ENCODE data around the gene NFIB. TPM values are rescaled to one million over a fixed set of nuclear protein-coding genes. Genes with fewer than 3 reads are reported as not detected.

Gene NFIB
- total RNA-seq, 1 donor from 2014 or later: 99.9 TPM

DNA sequence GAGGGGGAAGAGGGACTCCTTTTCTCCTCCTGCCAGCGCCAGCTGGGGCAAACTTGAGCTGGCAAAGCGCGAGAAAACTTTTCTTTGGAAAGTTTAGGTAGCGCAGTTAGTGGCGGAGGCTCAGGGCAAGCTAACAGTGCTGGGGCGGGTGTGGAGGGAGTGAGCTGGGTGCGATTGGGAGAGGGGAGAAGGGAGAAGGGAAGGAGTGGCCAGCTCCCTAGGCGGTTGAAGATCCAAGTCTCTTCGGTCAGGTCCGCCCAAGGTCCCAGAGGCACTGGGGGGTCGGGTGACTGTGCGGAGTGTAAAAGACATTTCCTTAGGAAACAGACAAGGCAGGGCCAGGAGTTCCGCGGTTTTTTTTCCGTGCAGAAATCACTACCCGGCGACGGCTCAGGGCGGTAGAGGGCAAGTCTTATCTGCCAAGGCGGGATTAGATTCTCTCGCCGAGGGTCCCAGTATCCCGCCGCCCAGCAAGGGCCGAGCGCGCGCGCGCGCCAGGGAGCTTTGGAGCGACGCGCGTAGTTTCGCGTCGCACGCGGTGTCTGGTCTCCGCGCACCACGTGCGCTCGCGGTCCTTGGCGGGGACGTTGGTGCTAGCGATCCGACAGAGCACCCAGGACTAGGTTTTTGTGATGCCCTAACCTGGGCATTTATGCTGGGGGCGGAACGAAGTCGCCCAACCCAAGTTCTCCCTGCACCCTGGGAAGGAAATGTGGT lies 33.6 kb upstream of the NFIB start:
- Histone ChIP-seq H3K27ac (peak overlapping the region; percentile 87 to 90), H3K4me3 (peak overlapping the region; percentile 58 to 68), H3K36me3 (no peaks in the 10 kb centered on the region), H3K9me3 (no peaks in the 10 kb centered on the region), H3K27me3 (no peaks in the 10 kb centered on the region), H3K4me1 (peaks cover 0 to 33% of the 10 kb centered on the region in 2 donors)
- TF ChIP-seq, protein P1, sequence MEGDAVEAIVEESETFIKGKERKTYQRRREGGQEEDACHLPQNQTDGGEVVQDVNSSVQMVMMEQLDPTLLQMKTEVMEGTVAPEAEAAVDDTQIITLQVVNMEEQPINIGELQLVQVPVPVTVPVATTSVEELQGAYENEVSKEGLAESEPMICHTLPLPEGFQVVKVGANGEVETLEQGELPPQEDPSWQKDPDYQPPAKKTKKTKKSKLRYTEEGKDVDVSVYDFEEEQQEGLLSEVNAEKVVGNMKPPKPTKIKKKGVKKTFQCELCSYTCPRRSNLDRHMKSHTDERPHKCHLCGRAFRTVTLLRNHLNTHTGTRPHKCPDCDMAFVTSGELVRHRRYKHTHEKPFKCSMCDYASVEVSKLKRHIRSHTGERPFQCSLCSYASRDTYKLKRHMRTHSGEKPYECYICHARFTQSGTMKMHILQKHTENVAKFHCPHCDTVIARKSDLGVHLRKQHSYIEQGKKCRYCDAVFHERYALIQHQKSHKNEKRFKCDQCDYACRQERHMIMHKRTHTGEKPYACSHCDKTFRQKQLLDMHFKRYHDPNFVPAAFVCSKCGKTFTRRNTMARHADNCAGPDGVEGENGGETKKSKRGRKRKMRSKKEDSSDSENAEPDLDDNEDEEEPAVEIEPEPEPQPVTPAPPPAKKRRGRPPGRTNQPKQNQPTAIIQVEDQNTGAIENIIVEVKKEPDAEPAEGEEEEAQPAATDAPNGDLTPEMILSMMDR (IDR thresholded peaks at IDR 0.05): peak in 1 of 3 experiments; percentile 26
- intact Hi-C loops (cut with DNase I): loop anchor here (1.0 to 5.0 kb wide), 2 partner anchors 25 to 315 kb away; no protein-coding TSS in a partner anchor
- no peak for DNase-seq (ENCODE audit: low spot score in 2 of 2)

GRCh38 chr9:14346811-14347405 lies 33.0 kb upstream of the NFIB start:
- peaks cover 0 to 32% of the 10 kb centered on the region in 2 donors for H3K4me1 ChIP-seq
- H3K27me3 ChIP-seq: no peaks in the 10 kb centered on the region

DNA sequence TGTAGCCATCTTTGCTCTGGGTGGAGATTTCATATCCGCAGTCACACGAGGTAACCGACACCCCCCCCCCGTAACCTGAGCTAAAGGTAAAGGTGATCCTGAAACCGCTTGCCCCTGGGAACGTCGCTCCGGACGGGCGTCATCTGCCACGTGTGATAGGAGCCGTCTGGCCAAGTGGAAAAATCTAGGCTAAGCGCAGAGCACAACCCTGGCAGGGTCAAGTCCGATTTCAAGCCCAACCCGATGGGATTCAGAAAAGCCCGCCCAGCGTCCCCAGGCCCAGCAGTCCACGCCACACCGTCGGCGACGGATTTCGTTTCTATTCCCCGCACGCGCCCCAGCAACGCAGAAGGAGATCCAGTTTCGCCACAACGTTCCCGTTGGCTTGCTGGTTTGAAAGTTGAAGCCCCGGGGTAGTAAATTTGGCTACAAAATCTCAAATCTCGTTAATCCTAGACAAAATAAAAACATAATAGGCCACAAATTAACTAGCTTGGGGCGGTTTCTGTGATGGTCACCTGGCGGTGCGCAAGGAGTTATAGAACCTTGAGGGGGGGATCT lies 32.4 kb upstream of the NFIB start:
- peaks cover 0 to 31% of the 10 kb centered on the region in 2 donors for H3K4me1 ChIP-seq

More at GRCh38 chr9:14346811-14347405, 33.0 kb upstream of the NFIB start:
- intact Hi-C loops (cut with DNase I): loop anchor here (5.0 kb wide), 1 partner anchor 315 kb away; no protein-coding TSS in a partner anchor
- no peak for DNase-seq (ENCODE audit: low spot score in 2 of 2)
- TF ChIP-seq, protein P1 (IDR thresholded peaks at IDR 0.05): no peak
- Histone ChIP-seq H3K9me3 (no peaks in the 10 kb centered on the region), H3K4me3 (peak overlapping the region; percentile 58 to 68), H3K36me3 (no peaks in the 10 kb centered on the region), H3K27ac (peak overlapping the region; percentile 87 to 90)

DNA sequence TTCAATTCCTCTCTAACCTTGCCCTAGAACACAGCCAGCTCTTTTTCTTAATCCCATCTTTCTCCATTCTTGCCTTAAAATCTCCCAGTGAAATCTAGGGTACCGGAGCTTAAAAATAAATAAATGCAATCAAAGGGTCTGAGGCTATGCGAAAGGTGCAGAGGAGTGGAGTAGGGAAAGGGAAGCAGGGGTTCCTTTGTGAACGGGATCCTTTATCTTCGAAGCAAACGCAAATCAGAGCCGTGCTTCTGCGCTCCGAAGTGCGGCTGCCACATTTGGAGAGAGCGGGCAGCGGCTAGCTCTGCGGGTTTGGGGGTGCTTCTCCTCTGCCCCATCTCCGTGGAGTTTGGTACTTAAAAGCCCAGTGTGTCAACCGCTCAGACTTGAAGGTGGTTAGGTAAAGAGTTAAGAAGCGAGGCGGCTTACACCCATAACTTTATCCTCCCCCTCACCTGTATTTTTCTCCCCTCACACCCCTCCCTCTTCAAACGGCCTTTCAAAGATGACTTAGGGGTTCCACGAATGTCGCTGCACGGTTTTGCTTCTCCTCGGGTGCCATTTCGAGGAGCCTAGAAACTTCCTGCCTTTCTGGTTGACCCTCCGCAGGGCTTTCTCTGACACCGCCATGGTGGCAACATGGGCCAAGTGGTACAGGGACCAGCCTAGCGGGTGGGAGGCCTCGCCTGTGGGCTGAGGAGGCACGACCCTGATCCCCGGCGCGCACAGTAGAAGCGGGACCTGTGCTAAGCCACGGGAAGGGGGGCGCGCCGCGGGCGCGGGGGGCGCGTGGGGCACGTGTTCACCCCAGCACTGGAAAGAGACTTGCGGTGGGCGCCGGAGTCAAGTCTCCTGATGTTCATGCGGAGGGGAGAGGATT lies 31.7 kb upstream of the NFIB start:
- Histone ChIP-seq H3K9me3 (no peaks in the 10 kb centered on the region), H3K27me3 (no peaks in the 10 kb centered on the region), H3K27ac (peak overlapping the region; percentile 11 to 46), H3K4me3 (no peak overlapping the region), H3K4me1 (peaks cover 0 to 29% of the 10 kb centered on the region in 2 donors), H3K36me3 (no peaks in the 10 kb centered on the region)
- intact Hi-C loops (cut with DNase I): loop anchor here (1.0 to 5.0 kb wide), 2 partner anchors 20 to 313 kb away; no protein-coding TSS in a partner anchor
- DNase-seq (ENCODE audit: low spot score in 2 of 2): no peak
- TF ChIP-seq, protein P1 (IDR thresholded peaks at IDR 0.05): no peak

More for the DNA sequence above, 32.4 kb upstream of the NFIB start:
- H3K4me3 ChIP-seq: peak overlapping the region; percentile 58 to 68
- DNase-seq (ENCODE audit: low spot score in 2 of 2): no peak
- TF ChIP-seq, protein P1 (IDR thresholded peaks at IDR 0.05): no peak
- peak overlapping the region; percentile 46 to 90 for H3K27ac ChIP-seq
- H3K9me3 ChIP-seq: no peaks in the 10 kb centered on the region
- intact Hi-C loops (cut with DNase I): loop anchor here (5.0 kb wide), 1 partner anchor 314 kb away; no protein-coding TSS in a partner anchor
- H3K27me3 ChIP-seq: no peaks in the 10 kb centered on the region
- no peaks in the 10 kb centered on the region for H3K36me3 ChIP-seq

GRCh38 chr9:14344941-14345353 lies 31.0 kb upstream of the NFIB start:
- peaks cover 0 to 27% of the 10 kb centered on the region in 2 donors for H3K4me1 ChIP-seq
- H3K27me3 ChIP-seq: no peaks in the 10 kb centered on the region
- TF ChIP-seq, protein P1 (IDR thresholded peaks at IDR 0.05): no peak
- peak overlapping the region in 1 of 2 donors; percentile 57 for H3K4me3 ChIP-seq
- no peak for DNase-seq (ENCODE audit: low spot score in 2 of 2)
- H3K27ac ChIP-seq: peak overlapping the region; percentile 68 to 81
- H3K9me3 ChIP-seq: no peaks in the 10 kb centered on the region
- intact Hi-C loops (cut with DNase I): loop anchor here (1.0 to 5.0 kb wide), 2 partner anchors 20 to 313 kb away; no protein-coding TSS in a partner anchor
- H3K36me3 ChIP-seq: no peaks in the 10 kb centered on the region
